ENCODE data around the gene RIMBP2. TPM values are rescaled to one million over a fixed set of nuclear protein-coding genes. Genes with fewer than 3 reads are reported as not detected.

Gene RIMBP2
- polyA plus RNA-seq, 1 donor from 2014 or later = 14.6 TPM

- no peak overlapping the region for H3K4me2 ChIP-seq (ENCODE audit: low read length)
- TF ChIP-seq TAF1 (IDR thresholded peaks at IDR 0.05; ENCODE audit: low read depth) = no peak
- TF ChIP-seq, protein P1, sequence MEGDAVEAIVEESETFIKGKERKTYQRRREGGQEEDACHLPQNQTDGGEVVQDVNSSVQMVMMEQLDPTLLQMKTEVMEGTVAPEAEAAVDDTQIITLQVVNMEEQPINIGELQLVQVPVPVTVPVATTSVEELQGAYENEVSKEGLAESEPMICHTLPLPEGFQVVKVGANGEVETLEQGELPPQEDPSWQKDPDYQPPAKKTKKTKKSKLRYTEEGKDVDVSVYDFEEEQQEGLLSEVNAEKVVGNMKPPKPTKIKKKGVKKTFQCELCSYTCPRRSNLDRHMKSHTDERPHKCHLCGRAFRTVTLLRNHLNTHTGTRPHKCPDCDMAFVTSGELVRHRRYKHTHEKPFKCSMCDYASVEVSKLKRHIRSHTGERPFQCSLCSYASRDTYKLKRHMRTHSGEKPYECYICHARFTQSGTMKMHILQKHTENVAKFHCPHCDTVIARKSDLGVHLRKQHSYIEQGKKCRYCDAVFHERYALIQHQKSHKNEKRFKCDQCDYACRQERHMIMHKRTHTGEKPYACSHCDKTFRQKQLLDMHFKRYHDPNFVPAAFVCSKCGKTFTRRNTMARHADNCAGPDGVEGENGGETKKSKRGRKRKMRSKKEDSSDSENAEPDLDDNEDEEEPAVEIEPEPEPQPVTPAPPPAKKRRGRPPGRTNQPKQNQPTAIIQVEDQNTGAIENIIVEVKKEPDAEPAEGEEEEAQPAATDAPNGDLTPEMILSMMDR (IDR thresholded peaks at IDR 0.05; ENCODE audit: poor library complexity, severe bottlenecking) = no peak
- no peak for TF ChIP-seq EP300 (conservative IDR thresholded peaks at IDR 0.05; ENCODE audit: poor library complexity, severe bottlenecking)
- H3K27me3 ChIP-seq (ENCODE audit: insufficient read depth, low read depth, low read length) = no peaks in the 10 kb centered on the region
- no peaks in the 10 kb centered on the region for H3K9me2 ChIP-seq (ENCODE audit: insufficient read depth, low read length)
- H3K79me2 ChIP-seq (replicated peaks; ENCODE audit: insufficient read depth, low read length) = no peaks in the 10 kb centered on the region
- H2AFZ ChIP-seq (ENCODE audit: low read depth, low read length) = no peak overlapping the region
- H4K20me1 ChIP-seq (ENCODE audit: insufficient read depth) = no peaks in the 10 kb centered on the region
- H3F3A ChIP-seq (ENCODE audit: insufficient read depth, low read length, poor library complexity, severe bottlenecking) = no peaks in the 10 kb centered on the region
- no peaks in the 10 kb centered on the region for H3K9me3 ChIP-seq (ENCODE audit: low read length)
- H3K9ac ChIP-seq (ENCODE audit: low read length) = no peak overlapping the region
- no peak overlapping the region for H3K27ac ChIP-seq (ENCODE audit: low read length)
- no peaks in the 10 kb centered on the region for H3K36me3 ChIP-seq (ENCODE audit: insufficient read depth, low read length)
- H3K4me3 ChIP-seq (ENCODE audit: low read length) = no peak overlapping the region
Observed at GRCh38 chr12:130371296-130371695, 344.8 kb downstream of the RIMBP2 start.

- no peak for TF ChIP-seq RAD21 (conservative IDR thresholded peaks at IDR 0.05)
- no peak for TF ChIP-seq SMC3 (conservative IDR thresholded peaks at IDR 0.05; ENCODE audit: poor library complexity)
- no peak overlapping the region for H3K4me2 ChIP-seq (ENCODE audit: low read length)
- H3K9me3 ChIP-seq (ENCODE audit: low read length) = no peaks in the 10 kb centered on the region
- no peaks in the 10 kb centered on the region for H3K27me3 ChIP-seq (ENCODE audit: insufficient read depth, low read depth, low read length)
- no peak overlapping the region for H3K9ac ChIP-seq (ENCODE audit: low read length)
- no peaks in the 10 kb centered on the region for H3K79me2 ChIP-seq (replicated peaks; ENCODE audit: insufficient read depth, low read length)
- H3K9me2 ChIP-seq (ENCODE audit: insufficient read depth, low read length) = no peaks in the 10 kb centered on the region
- H4K20me1 ChIP-seq (ENCODE audit: insufficient read depth) = no peaks in the 10 kb centered on the region
- no peak overlapping the region for H3K4me3 ChIP-seq (ENCODE audit: low read length)
- H3K36me3 ChIP-seq (ENCODE audit: insufficient read depth, low read length) = no peaks in the 10 kb centered on the region
- H3F3A ChIP-seq (ENCODE audit: insufficient read depth, low read length, poor library complexity, severe bottlenecking) = no peaks in the 10 kb centered on the region
- no peak overlapping the region for H2AFZ ChIP-seq (ENCODE audit: low read depth, low read length)
- no peak overlapping the region for H3K27ac ChIP-seq (ENCODE audit: low read length)
Observed at GRCh38 chr12:130369816-130370215, 346.3 kb downstream of the RIMBP2 start.

GRCh38 chr12:130367523-130367922 lies 348.6 kb downstream of the RIMBP2 start:
- Histone ChIP-seq H3K4me3 (ENCODE audit: low read length) (no peak overlapping the region), H4K20me1 (ENCODE audit: insufficient read depth) (no peaks in the 10 kb centered on the region), H3K9me2 (ENCODE audit: insufficient read depth, low read length) (no peaks in the 10 kb centered on the region), H3K27me3 (ENCODE audit: insufficient read depth, low read depth, low read length) (no peaks in the 10 kb centered on the region), H3F3A (ENCODE audit: insufficient read depth, low read length, poor library complexity, severe bottlenecking) (no peaks in the 10 kb centered on the region), H2AFZ (ENCODE audit: low read depth, low read length) (no peak overlapping the region), H3K4me2 (ENCODE audit: low read length) (no peak overlapping the region), H3K36me3 (ENCODE audit: insufficient read depth, low read length) (no peaks in the 10 kb centered on the region), H3K27ac (ENCODE audit: low read length) (no peak overlapping the region), H3K9me3 (ENCODE audit: low read length) (no peaks in the 10 kb centered on the region), H3K79me2 (replicated peaks; ENCODE audit: insufficient read depth, low read length) (no peaks in the 10 kb centered on the region), H3K9ac (ENCODE audit: low read length) (no peak overlapping the region)
- TF ChIP-seq, protein P2, sequence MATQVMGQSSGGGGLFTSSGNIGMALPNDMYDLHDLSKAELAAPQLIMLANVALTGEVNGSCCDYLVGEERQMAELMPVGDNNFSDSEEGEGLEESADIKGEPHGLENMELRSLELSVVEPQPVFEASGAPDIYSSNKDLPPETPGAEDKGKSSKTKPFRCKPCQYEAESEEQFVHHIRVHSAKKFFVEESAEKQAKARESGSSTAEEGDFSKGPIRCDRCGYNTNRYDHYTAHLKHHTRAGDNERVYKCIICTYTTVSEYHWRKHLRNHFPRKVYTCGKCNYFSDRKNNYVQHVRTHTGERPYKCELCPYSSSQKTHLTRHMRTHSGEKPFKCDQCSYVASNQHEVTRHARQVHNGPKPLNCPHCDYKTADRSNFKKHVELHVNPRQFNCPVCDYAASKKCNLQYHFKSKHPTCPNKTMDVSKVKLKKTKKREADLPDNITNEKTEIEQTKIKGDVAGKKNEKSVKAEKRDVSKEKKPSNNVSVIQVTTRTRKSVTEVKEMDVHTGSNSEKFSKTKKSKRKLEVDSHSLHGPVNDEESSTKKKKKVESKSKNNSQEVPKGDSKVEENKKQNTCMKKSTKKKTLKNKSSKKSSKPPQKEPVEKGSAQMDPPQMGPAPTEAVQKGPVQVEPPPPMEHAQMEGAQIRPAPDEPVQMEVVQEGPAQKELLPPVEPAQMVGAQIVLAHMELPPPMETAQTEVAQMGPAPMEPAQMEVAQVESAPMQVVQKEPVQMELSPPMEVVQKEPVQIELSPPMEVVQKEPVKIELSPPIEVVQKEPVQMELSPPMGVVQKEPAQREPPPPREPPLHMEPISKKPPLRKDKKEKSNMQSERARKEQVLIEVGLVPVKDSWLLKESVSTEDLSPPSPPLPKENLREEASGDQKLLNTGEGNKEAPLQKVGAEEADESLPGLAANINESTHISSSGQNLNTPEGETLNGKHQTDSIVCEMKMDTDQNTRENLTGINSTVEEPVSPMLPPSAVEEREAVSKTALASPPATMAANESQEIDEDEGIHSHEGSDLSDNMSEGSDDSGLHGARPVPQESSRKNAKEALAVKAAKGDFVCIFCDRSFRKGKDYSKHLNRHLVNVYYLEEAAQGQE (IDR thresholded peaks at IDR 0.05; ENCODE audit: borderline replicate concordance) = no peak
- no peak for TF ChIP-seq TAF1 (IDR thresholded peaks at IDR 0.05; ENCODE audit: low read depth)

All from neural cell (in vitro differentiated cells).